Stimulated activated CD4-positive, alpha-beta T cell treated with anti-CD3 and anti-CD28 coated beads, TNF-alpha, amount 100 ng/mL, for 4 hours (primary cell): ENCODE data around the gene TMEM174.

ENCODE experiments used
- DNase-seq, 3 experiments: peaks; one replicate each; pipeline ENCODE4 v3.0.0-alpha.2; 2020; ENCODE audit warnings: low read depth in 3 of 3

Gene TMEM174

DNA sequence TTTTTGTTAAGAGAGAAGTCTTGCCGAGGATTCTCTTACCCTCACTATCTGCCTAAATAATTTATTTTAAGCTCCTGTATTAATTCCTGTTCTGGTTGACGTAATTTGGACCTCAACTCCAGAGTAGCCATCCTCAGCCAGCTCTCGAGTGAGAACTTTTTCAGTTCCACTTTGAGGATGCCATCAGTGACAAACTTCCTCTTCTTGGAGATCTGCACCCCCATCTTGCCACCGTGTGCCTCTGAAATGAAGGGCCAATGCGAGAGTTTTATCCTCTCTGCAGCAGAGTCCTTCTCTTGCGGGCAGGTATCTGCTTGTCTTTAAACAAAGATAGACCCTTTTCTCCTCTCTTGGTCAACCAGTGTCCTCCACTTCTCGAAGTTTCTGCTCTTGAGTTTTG, 19.5 kb upstream of the TMEM174 start:
- no peak for DNase-seq

DNA sequence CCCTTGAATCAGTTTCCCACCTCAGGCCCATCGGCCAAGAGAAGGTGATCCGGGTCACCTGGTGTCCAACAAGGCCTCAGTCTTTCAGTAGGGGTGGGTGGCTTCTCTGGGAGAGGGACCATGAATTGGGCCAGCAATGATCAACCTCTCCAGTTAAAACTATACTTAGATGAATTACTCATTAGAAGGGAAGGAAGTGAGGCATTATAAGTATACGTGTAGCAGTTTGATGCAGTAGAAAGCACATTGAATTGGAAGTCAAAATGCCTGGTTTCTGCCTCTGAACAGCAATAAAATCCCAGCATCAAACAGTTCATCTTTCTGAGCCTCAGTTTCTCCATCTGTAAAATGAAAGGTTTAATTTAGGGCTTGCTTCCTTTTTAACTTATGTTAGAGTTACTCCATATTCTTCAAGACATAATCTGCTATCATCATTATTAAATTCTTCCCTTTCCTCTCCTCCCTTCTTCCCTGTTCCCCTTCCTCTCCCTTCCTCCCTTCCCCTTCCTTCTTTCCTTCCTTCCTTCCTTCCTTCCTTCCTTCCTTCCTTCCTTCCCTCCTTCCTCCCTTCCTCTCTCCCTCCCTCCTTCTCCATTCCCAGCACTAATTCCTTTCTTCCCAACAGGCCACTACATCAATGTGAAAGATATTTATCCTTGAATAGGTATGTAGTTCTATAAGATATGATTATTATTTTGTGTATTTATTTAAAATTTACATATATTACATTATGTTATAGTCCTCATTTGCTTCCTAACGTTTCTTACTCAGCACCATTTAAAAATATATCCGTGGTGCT, 18.6 kb upstream of the TMEM174 start:
- DNase-seq, result no peak

DNA sequence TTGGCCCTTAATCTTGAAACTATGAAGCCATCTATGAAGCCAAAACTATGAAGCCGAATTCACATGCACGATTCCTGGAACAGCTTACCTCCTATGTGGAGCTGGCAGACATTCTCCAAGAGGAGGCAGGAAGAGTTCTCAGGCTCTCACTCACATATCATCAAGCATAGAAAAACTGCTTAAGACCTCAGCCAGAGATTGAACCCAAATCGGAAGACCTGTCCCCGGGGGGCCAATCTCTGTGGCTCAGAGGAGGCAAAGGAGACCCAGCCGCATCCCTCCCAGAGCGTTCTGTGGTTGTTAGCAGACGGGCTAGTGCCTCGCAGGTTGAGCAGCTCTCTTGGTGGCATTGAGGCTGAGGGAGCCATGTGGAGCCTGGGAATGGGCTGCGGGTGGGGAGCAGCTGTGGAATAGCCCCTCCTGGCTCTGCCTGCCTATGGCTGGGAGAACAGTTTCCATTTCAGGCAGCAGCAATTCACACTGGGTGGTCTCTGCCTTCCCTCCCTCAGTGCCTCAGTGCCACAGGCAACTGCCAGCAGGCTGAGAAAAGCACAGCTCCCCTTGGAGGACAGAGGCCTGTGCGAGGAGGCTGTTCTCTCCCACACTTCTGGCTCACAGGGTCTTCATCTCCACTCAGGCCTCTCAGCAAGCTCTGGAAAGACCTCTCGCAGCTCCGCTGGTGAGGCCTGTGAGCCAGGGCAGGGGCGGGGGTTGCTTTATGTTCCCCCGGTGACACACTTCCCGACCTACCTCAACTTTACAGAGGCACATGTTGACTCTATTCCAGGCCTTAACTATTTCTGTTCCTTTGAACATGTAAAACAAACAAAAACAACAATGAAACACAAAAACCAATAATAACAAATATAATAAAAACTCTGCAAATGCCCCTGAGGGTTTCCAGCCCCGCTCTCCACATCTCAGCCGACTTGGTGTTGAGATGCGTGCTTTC, 17.4 kb upstream of the TMEM174 start:
- no peak for DNase-seq

DNA sequence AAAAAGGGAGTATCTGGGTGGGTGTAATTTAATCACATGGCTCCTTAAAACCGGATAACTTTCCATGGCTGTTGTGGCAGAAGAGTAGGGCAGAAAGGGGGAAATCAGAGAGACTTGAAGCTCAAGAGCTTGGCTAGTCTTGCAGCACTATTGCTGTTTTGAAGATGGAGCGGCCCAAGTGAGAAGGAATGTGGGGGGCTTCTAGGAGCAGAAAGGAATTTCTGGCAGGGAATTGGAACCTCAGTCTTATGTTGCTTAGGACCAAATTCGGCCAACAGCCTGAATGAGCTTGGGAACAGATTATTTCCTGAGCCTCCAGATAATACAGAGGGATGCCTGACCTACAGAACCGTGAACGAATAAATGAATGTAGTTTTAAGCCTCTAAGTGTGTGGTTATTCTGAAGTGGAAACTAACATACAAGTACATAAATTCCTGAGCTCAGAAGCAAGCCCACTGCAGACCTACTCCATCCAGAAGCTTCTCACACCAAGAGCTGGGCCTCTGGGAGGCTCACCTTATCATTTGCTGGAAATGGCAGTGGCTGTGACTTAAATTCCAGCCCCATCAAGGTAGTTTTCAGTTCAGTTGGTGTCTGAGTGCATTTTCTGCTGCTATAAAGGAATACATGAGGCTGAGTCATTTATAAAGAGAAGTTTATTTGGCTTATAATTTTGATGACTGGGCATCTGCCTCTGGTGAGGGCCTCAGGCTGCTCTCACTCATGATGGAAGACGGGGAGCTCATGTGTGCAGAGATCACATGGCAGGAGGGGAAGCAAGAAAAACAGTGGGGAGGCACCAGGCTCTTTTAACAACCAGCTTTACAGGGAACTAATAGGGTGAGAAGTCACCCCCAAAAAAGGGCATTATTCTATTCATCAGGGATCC, 15.3 kb upstream of the TMEM174 start:
- no peak for DNase-seq

DNA sequence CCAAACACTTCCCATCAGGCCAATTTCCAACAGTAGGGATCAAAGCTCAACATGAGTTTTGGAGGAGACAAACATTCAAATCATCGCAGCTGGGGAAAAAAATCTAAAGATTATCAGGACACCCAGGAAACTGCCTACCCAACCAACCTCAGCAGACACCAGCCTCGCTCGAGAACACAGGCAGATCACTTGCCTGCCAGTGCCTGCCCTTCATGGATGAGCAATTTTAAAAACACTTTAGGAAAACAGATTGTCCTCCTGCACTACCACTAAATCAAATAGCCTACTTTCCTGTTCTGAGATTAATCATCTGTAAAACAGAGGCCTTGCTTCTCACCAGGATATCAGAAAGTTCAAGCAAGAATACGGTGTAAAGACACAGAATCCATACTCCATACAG, 14.7 kb upstream of the TMEM174 start:
- no peak for DNase-seq

DNA sequence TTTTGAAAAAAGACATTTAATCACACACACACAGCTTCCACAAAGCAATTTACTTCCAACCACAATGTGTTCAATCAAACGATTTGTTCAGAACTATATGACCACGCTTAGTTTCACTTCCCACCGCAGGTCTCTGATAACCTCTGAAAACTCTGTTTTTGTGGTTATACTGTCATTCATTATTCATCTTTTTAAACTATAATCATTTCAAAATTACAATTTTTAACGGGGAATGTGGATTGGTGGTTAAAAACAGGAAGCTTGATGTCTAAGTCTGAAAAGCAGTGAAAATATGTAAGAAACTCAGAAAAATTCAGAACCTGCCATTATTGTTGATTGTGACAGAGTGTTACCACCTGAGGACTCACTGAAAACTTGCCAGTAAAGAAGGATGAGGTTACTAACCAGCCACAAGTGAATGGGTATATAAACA, 12.7 kb upstream of the TMEM174 start:
- DNase-seq, result peak in 1 of 3 experiments; percentile 13

DNA sequence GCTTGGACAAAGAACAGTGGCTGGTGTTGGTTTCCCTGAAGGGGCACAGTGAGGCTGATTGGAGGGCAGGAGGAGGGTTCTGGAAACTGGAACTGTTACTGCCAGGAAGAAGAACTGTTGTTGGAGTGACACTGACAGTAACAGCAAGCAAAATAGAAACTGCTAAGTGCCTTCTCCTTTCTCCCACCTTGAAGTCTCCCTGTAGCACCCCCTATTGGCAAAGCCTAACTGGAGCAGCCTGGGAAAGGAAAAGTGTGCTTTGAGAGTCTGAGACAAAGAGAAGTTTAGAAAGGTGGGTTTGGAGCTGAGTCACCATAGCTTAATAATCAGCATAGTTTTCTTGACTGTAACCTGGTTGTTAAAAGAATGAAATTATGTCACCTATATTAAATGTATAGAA, 2.5 kb upstream of the TMEM174 start:
- DNase-seq, result no peak

DNA sequence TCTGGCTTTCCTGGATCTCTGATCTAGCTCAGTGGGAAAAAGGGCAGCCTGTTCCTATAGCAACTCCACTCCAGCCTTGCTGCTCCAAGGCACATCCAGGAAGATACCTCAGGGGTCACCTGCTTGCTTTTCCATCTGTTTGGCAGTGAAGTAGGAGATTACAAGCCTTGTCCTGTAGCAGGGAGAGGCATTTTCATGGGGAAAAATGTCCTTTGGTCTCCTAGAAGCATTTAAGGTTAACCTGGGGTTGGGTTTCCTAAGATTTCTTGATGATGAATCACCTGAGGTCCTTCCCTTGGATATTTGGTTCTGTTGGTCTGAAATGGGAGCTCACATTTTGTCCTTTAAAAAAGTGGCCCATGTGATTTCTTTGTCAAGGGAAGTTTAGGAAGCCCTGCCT, 1.5 kb upstream of the TMEM174 start:
- DNase-seq, result no peak

DNA sequence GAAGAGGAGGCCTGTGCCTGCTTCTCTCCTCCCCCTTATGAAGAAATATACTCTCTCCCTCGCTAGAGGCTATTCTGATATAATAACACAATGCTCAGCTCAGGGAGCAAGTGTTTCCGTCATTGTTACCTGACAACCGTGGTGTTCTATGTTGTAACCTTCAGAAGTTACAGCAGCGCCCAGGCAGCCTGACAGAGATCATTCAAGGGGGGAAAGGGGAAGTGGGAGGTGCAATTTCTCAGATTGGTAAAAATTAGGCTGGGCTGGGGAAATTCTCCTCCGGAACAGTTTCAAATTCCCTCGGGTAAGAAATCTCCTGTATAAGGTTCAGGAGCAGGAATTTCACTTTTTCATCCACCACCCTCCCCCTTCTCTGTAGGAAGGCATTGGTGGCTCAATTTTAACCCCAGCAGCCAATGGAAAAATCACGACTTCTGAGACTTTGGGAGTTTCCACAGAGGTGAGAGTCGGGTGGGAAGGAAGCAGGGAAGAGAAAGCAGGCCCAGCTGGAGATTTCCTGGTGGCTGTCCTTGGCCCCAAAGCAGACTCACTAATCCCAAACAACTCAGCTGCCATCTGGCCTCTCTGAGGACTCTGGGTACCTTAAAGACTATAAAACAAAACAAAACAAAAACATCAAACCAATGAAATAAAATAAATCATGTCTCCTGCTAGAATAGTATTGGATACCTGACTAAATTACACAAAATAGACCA, 1.3 kb downstream of the TMEM174 start:
- DNase-seq, result no peak

DNA sequence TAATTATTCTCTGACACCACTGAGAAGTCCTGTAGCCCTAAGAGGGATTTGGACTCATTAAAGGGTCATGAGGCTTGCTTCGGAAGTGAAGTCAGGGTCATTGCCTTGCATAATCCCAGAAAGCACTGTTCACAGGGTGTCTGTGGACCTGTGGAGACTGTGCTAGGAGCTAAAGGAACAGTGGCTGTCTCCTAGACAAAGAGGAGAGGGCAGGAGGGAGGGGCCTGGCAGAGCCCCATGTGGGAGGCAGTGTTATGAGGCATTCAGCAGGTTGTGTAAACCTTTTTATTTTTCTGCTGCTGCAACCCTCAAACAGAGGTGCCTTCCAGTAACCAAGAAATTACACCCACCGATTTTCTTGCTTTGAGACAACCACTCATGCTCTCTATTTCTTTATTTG, 3.3 kb downstream of the TMEM174 start:
- DNase-seq, result no peak

DNA sequence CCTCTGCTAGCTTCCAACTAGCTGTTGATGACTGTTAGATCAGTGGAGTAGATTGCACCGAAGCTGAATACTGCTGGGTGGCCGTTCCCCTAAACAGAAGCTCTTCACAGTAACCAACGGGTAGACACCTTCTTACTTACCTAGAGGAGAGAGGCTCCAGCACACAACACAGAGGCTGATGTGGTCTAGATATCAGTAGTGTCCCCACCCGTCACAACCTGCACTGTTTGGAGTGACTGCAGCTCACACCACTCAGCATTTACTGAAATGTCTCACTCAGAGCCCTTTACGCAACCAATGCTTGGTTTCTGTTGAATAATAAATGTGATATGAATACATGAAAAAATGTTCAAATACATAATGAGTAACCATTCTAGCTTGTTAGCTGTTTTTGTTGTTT, 5.3 kb downstream of the TMEM174 start:
- DNase-seq, result no peak

DNA sequence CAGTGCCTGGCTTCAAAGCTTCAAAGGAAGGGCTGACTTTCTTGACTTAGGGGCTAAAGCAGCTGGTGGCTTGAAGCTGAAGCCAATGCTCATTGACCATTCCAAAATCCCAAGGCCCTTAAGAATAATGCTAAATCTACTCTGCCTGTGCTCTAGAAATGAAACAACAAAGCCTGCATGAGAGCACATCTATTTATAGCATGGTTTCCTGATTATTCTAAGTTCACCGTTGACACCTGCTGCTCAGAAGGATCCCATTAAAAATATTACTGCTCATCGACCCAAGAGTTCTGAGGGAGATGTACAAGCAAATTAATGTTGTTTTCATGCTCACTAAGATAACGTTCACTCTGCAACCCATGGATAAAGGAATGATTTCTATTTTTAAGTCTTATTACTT, 6.7 kb downstream of the TMEM174 start:
- no peak for DNase-seq

DNA sequence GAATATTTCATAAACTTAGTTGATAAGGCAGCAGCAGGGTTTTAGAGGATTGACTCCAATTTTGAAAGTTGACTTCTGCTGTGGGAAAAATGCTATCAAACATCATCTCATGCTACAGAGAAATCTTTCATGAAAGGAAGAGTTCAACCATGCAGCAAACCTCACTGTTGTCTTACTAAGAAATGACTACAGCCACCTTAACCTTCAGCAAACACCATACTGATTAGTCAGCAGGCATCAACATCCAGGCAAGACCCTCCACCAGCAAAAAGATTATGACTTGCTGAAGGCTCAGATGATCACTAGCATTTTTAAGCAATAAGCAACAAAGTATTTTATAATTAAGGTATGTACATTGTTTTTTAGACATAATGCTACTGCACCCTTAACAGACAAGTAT, 7.6 kb downstream of the TMEM174 start:
- DNase-seq, result no peak

DNA sequence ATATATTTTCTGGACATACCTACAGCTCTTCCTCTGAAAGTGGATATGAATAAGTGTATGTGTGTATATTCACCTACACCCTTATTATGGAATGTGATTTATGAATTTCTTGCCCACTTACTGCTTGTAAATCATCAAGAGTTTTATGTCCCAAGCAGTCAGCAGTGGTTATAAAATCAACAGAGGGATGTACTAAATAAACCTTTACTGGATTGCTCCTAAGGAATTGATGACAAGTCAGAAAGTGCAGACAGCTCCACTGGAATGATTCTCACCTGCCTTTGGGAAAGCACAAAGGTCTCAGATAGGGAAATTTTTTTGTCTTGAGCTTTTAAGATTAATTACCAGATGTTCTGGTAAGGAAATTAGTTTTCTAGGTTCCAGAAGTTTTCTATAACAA, 9.3 kb downstream of the TMEM174 start:
- DNase-seq, result no peak

DNA sequence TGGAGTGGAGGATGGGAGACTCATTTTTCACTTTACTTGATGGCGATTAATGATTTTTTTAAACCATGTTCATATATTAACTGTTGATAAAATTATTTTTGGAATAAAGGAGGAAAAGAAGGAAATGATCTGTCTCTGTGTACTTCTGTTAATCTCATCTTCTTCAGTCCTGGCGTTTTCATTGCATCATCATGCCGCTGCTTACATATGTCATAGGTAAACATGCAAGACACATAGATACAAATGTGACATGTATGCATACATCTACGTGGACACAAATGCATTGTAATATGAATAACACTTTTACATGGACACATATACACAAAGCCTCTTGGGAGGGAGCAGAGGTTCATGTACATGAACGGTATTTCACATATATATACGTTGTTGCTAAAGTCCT, 10.0 kb downstream of the TMEM174 start:
- no peak for DNase-seq

DNA sequence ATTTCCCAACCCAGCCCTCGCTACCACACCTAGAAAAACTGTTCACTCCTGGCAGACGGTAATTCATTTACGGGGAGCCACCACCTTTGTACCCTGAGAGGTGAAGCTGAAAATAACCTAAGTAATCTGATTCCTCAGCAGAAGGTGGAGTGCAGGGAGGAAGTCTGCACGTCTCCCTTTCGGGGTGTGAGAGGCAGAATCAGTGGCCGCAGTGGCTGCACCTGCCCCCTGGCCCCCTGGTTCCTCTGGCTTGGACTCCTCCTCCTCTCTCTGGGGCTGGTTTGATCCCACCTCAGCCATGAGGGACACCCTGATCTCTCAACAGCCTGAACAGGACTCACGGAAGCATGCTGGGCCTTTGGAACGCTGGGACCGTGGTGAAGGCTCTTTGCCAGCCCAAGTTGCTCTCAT, 10.5 kb downstream of the TMEM174 start:
- no peak for DNase-seq

DNA sequence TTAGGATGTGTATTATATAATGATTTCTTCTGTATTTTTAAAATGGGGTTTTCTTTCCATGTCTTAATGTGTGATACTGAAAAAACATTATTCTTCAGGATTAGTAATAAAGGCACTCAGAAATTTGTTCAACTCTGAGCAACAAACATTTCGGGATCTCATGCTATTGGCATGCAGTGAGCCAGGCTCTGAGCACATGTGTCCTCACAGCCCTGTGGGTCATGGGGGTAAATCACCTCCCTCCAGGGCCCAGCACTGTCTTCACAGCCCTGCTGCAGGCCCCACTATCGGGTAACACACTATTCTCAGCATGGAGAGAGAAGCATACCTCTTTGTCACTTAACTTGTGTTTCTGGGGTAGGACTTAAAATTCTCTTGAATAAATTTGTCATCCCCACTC, 14.0 kb downstream of the TMEM174 start:
- DNase-seq, result no peak

DNA sequence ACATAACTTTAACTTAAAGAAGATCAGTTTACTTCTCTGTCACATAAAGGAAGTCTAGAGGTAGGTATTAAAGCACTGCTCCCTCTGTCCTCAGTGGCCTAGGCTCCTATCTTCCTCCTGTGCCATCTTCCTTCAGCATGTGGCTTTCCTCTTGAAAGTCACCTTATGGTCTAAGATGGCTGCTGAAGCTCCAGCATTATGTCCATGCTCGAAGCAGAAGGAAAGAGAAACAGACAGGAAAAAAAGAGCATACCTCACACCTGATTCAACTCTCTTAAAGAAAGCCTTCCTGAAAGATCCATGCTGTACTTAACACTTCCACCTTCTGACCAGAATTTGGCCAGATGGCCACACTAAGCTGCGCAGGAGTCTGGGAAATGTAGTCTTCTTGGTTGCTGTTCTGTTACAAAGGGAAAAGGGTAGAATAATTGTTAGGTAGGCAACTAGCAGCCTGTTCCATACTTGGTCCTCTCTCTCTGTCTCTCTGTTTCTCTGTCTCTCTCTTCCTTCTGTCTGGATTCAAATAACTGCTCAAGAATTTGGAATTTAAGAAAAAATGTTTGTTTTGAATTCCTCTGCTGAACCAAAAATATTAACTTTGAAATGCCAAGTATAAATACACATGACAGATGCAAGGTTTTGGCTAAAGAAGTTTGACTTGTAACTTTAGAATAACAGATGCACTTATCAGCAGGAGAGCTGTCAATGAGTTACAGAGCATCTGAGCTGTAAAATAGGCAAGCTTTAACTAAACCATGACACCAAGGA, 16.0 kb downstream of the TMEM174 start:
- DNase-seq, result no peak

DNA sequence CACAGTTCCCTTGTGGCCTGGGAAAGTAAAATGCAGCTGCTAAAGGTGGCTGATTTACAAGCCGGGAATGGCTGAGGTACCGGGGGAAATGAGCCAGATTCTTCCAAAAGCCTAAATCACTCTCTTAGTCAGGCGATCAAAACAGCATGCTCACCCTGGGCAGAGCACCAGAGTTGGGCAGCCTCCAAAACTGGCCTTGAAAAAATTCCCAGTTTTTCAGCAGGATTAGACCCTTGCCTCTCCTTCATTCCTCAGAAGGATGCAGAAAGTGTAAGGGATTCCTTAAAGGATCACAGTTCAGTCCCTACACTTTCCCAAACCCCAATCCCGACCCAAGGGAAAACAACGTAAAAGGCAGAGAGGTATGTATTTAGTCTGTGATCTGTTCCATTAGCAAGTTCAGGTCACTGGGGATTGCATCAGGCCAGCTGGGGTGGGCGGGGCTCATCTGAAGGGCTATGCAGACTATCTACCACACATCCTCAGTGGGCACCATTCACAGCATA, 16.9 kb downstream of the TMEM174 start:
- no peak for DNase-seq

DNA sequence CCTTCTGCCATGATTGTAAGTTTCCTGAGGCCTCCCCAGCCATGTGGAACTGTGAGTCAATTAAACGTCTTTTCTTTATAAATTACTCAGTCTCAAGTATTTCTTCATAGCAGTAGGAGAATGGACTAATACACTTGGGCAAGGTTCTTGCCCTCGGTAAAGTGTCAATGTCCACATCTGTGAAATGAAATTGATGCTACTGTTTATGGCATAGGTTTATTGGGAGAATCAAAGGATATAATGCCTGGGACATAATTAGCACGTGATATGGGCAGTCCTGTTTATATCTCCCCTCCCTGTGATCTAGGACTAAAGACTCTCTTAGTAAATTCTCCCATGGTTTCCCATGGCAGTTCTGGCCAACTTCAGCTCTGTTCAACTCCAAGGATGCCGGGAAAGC, 19.4 kb downstream of the TMEM174 start:
- DNase-seq, result no peak
